Neural crest cell (in vitro differentiated cells): ENCODE data around the gene CRHR1. TPM values are rescaled to one million over a fixed set of nuclear protein-coding genes. Genes with fewer than 3 reads are reported as not detected.

Source experiments
- DNase-seq: peaks from one replicate; pipeline ENCODE4 v3.0.0; 2021; ENCODE audit warnings: low read depth, mixed read lengths, low spot score
- H3K27ac Mint-ChIP-seq: one replicate; pipeline ENCODE4 v1.8.0; 2021; ENCODE audit warnings: mild to moderate bottlenecking, mixed read lengths; ENCODE audit not compliant: unreplicated experiment
- H3K27me3 Mint-ChIP-seq: 2 replicates; pipeline ENCODE4 v1.8.0; 2021; ENCODE audit warnings: low read depth, mild to moderate bottlenecking, mixed read lengths
- H3K36me3 Mint-ChIP-seq: 2 replicates; pipeline ENCODE4 v1.8.0; 2021; ENCODE audit warnings: low read depth, mild to moderate bottlenecking, mixed read lengths
- H3K4me1 Mint-ChIP-seq: 2 replicates; pipeline ENCODE4 v1.8.0; 2021; ENCODE audit warnings: mixed read lengths
- H3K4me3 Mint-ChIP-seq: one replicate; pipeline ENCODE4 v1.8.0; 2021; ENCODE audit warnings: mild to moderate bottlenecking, mixed read lengths
- H3K9me3 Mint-ChIP-seq: 2 replicates; pipeline ENCODE4 v1.8.0; 2021; ENCODE audit warnings: mixed read lengths
- total RNA-seq: library from RNA; stranded (reverse); gene quantifications from 2 replicates; pipeline ENCODE4 v1.2.1, GENCODE V29; 2021
- TF ChIP-seq, protein P1 (sequence below): fragments of 200-600 bp; sonication (generic); conservative IDR thresholded peaks from 2 replicates; pipeline ENCODE4 v1.5.0; 2021; ENCODE audit warnings: antibody characterized with exemption, mild to moderate bottlenecking

Gene CRHR1
- total RNA-seq, 1 donor from 2014 or later, result 1.1 TPM

DNA sequence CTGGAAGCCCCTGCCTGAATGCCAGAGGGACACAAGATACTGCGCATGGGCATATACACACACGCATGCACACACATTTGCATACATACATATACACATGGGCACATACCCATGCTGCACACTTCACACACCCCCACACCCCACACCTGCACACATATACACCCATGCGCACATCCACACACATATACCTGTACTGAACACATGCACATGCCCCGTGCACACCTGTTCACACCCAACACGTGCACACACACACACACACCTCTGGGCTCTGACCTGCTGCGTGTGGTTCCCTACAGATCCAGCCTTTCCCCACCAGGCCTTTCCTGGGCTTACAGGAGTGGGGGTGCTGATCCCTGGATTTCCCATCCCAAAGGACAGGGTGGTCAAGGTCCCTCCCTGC, 66.9 kb downstream of the CRHR1 start:
- Mint-ChIP-seq H3K27ac (no peak overlapping the region), H3K9me3 (no peaks in the 10 kb centered on the region), H3K4me1 (no peaks in the 10 kb centered on the region), H3K36me3 (no peaks in the 10 kb centered on the region), H3K4me3 (no peak overlapping the region), H3K27me3 (peaks cover 43% of the 10 kb centered on the region)
- TF ChIP-seq, protein P1, sequence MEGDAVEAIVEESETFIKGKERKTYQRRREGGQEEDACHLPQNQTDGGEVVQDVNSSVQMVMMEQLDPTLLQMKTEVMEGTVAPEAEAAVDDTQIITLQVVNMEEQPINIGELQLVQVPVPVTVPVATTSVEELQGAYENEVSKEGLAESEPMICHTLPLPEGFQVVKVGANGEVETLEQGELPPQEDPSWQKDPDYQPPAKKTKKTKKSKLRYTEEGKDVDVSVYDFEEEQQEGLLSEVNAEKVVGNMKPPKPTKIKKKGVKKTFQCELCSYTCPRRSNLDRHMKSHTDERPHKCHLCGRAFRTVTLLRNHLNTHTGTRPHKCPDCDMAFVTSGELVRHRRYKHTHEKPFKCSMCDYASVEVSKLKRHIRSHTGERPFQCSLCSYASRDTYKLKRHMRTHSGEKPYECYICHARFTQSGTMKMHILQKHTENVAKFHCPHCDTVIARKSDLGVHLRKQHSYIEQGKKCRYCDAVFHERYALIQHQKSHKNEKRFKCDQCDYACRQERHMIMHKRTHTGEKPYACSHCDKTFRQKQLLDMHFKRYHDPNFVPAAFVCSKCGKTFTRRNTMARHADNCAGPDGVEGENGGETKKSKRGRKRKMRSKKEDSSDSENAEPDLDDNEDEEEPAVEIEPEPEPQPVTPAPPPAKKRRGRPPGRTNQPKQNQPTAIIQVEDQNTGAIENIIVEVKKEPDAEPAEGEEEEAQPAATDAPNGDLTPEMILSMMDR, result no peak
- DNase-seq, result no peak

DNA sequence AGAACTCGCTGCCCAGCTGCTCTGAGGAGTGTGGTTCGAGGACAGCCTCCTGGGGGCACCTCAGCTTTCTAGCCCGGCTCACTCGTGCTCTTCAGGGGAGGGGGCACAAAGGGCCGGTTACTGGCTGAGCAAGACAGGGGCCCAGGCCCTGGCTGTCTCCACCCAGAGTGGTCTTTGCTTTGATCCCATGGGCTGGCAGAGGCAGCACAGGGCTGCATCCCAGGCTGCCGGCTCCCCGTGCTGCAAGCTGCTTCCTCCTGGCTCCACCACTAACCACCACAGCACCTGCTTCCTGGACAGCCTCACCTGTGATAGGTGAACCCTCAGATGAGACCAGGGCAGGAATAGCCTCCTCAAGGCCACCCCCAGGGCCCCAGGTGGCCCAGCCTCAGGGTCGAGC, 67.3 kb downstream of the CRHR1 start:
- no peak overlapping the region for H3K4me3 Mint-ChIP-seq
- no peak overlapping the region for H3K27ac Mint-ChIP-seq
- peaks cover 46% of the 10 kb centered on the region for H3K27me3 Mint-ChIP-seq
- DNase-seq, result no peak
- H3K36me3 Mint-ChIP-seq, result no peaks in the 10 kb centered on the region
- no peaks in the 10 kb centered on the region for H3K4me1 Mint-ChIP-seq
- TF ChIP-seq, protein P1, result no peak
- no peaks in the 10 kb centered on the region for H3K9me3 Mint-ChIP-seq

DNA sequence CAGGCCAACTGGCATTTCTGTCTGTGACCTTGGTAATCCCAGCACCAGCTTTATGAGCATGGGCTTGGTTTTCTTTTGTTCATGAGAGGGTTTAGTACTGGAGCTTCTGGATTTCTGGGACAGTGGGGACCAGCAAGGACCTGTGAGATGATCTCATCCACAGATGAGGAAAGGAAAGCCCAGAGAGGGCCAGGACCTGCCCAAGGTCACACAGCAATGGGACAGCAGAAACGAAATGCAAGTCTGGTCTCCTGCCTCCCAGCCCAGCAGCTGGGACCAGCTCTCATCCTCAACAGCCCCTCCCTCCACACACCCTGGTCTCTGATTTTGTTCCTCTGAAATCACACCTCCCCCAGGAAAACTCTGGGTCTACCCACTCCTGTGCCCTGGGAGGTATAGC, 67.8 kb downstream of the CRHR1 start:
- Mint-ChIP-seq H3K36me3 (no peaks in the 10 kb centered on the region), H3K27ac (no peak overlapping the region), H3K27me3 (peaks cover 48% of the 10 kb centered on the region), H3K4me1 (no peaks in the 10 kb centered on the region), H3K9me3 (no peaks in the 10 kb centered on the region), H3K4me3 (no peak overlapping the region)
- TF ChIP-seq, protein P1, result no peak
- no peak for DNase-seq

DNA sequence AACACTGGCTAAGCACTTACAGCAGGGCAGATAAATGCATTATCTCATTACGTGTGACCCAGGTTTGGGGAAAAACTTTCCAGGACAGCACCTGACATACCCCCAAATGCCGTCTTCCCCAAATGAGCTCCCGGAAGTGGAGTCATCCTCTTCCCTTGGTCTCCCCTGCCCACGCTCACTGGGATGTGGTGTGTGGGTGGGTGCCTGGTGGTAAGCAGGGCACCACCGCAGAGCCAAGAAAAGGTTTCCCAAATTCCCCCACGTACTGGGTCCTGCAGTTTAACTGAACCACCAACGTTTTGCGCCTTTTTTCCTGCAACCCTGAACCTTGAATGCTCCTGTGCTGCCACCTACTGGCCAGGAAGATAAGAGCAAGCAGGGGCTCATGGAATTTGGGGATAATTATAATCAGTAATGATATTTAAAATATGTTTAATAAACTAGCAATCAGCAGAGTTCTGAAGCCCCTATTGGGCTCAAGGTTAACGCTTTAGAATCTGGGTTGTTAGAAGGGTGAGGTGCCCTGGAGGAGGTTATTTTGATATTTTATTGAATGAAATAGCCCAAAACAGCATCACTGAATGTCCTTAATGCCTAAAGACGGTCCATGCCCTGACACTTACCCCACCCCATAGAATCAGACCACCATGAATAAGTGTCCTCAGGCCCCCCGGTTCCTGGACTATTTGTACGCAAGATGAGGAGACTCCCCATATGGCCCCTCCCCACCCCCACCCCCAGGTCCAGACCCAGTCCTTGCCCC, 68.6 kb downstream of the CRHR1 start:
- H3K27ac Mint-ChIP-seq, result no peak overlapping the region
- TF ChIP-seq, protein P1, result peak; percentile 90
- H3K4me1 Mint-ChIP-seq, result no peaks in the 10 kb centered on the region
- no peaks in the 10 kb centered on the region for H3K36me3 Mint-ChIP-seq
- no peaks in the 10 kb centered on the region for H3K9me3 Mint-ChIP-seq
- H3K27me3 Mint-ChIP-seq, result peaks cover 55% of the 10 kb centered on the region
- DNase-seq, result peak; percentile 74
- H3K4me3 Mint-ChIP-seq, result no peak overlapping the region

DNA sequence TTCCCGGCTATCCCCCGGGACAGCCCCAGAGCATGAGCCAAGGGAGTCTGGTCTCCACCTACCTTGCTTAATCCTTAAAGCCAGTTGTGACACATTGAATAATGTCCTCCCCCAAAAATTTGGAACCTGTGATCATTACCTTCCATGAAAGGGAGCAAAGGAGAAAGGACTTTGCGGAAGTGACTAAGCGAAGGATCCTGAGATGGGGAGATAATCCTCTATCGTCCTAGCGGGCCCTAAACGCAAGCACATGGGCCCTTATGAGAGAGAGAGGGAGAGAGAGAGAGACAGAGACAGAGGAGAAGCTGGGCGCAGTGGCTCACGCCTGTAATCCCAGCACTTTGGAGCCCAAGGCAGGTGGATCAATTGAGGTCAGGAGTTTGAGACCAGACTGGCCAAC, 70.1 kb downstream of the CRHR1 start:
- no peaks in the 10 kb centered on the region for H3K36me3 Mint-ChIP-seq
- H3K4me3 Mint-ChIP-seq, result no peak overlapping the region
- DNase-seq, result no peak
- no peaks in the 10 kb centered on the region for H3K9me3 Mint-ChIP-seq
- peaks cover 60% of the 10 kb centered on the region for H3K27me3 Mint-ChIP-seq
- TF ChIP-seq, protein P1, result no peak
- H3K27ac Mint-ChIP-seq, result no peak overlapping the region
- no peaks in the 10 kb centered on the region for H3K4me1 Mint-ChIP-seq
